Activated effector memory CD4-positive, alpha-beta T cell treated with Interleukin-2 at 50 U/mL for 16 hours (primary cell): ENCODE data around the gene PDZK1IP1.
A peak's percentile ranks its signal among the peaks of the same experiment; 100 is the strongest.
"Not testable (repeated sequence)": the region's sequence is repeated elsewhere in the genome, so short reads cannot be mapped to it uniquely, and the experiment has no call there.

Experiments used
- DNase-seq: peaks from one replicate; pipeline ENCODE4 v3.0.0-alpha.2; 2020

PDZK1IP1 gene

DNA sequence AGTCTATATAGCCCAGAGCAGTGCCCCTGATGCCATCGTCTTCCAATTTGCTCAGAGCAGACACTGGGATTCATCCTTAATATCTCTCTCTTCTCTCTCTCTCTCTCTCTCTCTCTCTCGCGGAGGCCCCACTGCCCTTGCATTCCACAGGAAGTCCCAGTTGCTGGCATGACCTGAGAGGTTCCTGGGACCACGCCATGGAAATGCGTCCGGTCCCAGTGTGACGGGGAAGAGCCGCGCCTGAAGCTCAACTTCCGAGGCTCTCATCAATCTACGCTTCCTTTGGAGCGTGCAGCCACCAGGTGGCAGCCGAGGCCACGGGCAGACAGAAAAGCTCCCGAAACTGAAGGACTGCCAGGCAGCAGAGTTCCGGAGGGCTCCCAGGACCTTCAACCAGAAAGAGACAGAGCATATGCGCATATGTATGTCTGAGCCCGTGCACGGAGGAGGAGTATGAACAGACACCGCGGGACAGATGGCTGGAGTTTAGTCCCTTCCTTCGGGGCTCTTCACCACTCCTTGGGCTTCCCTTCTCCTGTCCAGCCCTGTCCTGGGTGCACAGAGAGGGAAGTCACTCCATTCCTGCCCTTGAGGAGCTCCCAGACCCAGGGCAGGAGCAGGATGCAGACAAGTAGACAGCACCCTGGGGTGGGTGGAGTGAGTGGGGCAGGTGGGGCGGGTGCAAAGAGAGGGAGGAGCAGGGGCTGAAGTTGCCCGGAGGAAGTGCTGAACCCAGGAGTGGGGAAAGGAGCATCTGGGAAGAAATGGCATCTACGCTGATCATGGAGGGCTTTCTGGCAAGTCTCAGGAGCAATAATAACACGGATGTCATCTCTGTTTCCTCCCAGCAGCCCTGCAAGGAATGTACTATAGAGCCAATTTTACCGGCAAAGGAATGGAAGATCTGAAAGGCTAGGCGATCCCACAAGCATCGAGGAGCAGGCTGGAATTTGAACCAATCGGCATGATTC is 10.5 kb downstream of the PDZK1IP1 start:
- peak; percentile 53 for DNase-seq

DNA sequence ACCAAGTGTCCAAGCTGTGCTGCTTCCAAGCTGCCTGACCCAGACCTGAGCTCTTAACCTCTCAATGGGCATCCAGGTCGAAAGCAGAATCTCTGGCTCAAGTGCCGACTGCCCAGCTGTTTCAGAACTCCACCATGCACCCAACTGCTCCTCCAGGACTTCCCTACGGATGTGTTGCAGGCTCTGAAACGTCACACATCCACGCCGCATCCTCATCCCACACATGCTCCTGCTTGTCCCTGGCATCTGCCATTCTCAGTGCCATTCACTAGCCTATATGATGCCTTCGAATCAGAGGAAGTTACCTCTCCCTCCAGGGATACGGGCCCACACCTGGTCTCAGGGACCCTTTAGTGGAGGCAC is 11.2 kb downstream of the PDZK1IP1 start:
- no peak for DNase-seq

DNA sequence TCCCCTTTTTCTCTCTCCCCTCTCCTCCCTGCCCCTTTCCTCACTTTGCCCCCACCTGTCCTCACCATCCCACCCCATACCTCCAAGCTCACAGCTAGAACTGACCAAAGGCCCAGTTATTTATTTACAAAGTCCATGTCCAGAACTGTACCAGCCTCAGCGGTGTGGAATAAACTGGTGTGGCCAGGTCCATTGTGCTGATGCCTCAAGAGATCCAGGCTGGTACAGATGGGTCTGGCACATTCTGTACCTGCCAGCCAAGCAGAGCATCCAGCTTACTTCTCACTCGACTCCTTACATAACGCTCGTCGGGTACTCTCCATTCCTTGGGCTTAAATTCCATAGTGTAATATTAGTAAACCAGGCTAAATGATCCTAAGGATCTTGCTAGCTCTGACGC is 11.8 kb downstream of the PDZK1IP1 start:
- no peak for DNase-seq

- no peak for DNase-seq
Observed at GRCh38 chr1:47175227-47175934, 14.5 kb downstream of the PDZK1IP1 start.

DNA sequence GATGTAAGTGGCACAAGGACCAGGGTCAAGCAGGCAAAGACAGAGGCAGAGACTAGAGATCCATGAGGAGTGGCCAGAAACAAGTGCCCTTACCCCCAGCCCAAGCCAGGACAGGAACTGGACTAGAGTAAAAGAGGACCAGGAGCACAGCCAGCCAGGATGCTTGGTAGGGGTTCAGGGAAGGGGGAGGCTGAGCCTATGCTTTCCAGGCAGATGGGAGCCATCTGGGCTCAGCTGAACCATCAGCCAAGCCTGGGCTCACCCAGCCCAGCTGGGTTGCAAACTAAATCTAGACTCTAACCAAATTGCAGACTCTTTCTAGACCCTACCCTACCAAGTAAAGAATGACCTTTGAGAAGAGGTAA is 15.2 kb downstream of the PDZK1IP1 start:
- DNase-seq, result no peak

- DNase-seq, result no peak
Observed at GRCh38 chr1:47172782-47173181, 17.1 kb downstream of the PDZK1IP1 start.

- no peak for DNase-seq
Observed at GRCh38 chr1:47164552-47164951, 25.3 kb downstream of the PDZK1IP1 start.

DNA sequence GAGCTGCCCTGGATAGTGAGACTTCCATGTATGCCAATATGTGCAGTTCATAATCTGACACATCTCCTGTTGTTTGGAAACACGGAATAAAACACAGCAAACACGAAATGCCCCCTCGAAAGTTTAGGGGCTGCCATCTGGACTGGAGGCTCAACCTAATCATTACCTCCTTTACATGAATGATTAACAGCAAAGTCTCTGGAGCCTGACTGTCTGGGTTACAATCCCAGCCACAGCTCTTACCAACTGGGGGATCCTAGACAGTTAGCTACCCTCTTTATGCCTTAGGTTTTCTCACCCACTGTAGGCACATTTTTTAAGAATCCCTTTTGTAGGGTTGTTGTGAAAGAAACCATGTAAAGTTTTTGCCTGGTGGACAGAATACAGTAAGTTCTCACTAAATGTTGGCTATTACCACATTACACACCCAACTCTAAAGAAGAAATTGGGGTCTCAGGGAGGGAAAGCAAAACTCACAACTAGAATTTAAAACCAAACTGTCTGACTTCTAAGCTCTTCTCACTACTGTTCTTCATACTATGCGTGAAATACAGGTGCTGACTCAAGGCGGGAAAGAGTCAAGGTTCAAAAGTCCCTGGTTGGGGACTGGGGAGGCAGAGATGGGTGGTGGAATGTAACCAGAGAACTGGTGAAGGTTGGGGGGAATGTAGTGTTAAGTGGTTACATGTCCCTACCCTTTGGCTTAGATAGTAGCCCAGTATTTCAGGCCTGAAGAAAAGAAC is 28.4 kb downstream of the PDZK1IP1 start:
- no peak for DNase-seq

GRCh38 chr1:47160716-47161115 is 29.1 kb downstream of the PDZK1IP1 start:
- no peak for DNase-seq

DNA sequence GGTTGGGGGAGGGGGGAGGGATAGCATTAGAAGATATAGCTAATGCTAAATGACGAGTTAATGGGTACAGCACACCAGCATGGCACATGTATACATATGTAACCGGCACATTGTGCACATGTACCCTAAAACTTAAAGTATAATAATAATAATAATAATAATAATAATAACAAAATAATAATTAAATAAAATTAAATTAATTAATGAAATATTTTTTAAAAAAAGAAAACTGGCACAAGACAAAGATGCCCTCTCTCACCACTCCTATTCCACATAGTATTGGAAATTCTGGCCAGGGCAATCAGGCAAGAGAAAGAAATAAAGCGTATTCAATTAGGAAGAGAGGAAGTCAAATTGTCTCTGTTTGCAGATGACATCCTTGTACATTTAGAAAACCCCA is 31.9 kb downstream of the PDZK1IP1 start:
- DNase-seq, result not testable (repeated sequence)

DNA sequence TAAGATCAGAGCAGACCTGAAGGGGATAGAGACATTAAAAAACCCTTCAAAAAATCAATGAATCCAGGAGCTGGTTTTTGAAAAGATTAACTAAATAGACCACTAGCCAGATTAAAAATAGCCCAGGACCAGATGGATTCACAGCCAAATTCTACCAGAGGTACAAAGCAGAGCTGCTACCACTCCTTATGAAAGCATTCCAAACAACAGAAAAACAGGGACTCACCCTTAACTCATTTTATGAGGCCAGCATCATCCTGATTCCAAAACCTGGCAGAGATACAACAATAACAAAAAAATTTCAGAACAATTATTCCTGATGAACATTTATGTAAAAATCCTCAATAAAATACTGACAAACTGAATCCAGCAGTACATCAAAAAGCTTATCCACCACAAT is 33.4 kb downstream of the PDZK1IP1 start:
- DNase-seq, result not testable (repeated sequence)

DNA sequence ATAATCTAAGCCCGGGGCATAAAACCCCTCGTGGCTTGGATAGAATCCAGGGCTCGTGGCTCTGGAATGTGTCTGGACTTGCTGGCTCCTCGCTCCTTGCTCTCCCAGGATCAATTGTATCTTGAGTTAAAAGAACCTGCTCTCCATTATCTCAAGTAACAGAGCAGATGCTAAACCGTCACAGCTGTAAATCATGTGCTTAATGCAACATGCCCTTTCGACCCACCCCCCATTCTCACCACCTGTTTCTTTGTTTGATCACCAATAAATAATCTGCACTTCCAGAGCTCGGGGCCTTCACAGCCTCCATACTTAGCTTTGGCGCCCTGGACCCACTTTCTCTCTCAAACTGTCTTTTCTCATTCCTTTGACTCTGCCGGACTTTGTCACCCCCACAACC is 40.7 kb downstream of the PDZK1IP1 start:
- DNase-seq, result not testable (repeated sequence)

DNA sequence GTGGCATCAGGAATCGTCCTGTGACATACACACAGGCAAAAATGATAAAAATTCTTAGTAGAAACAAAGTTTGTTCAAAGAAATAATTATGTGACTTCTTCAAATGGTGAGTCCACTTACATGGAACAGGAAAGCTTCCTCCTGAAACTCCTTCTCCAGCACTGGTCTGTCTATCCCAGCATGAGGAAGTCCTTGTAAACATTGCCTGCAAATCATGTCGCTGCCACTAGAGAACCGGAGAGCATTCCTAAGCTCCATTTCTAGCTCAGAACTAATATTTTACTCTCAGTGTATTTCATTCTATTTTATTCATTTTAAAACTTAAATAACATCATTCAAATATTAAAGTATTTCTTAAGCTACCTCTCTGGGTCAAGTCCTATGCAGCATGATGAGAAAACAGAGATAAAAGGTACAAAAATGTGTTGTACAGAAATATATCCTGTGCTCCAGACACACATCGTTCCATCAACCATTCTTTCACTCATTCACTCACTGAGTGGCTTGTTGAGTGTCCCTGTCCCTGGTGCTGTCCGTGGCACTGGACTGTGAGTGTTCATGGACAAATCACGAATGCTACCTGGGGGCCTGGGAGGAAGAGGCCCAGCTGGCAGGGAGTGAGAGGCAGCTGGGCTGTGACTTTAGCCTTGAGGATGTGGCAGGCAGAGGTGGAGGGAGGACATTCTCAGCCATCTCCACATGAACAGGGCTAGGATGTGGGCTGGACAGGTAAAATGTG is 42.6 kb downstream of the PDZK1IP1 start:
- DNase-seq, result no peak

DNA sequence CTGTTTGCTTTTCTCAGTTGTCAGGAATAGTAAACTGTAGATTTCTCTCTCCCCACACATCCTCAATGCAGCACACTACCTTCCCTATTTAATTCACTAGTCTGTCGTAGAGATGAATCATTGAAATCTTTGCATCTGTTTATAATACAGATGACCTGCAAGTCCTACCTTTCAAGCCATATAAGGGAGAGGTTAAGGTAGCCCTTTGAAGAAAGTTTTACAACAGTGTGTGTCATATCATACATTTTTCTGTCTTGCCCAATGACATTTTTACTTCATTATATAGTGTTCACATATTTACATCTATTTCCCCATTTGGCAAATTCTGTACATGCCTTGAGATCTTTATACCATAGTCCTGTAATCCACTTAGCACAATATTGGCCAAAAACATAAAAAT is 43.3 kb downstream of the PDZK1IP1 start:
- DNase-seq, result not testable (repeated sequence)

- not testable (repeated sequence) for DNase-seq
Observed at GRCh38 chr1:47143654-47144053, 46.2 kb downstream of the PDZK1IP1 start.

GRCh38 chr1:47140358-47140757 is 49.5 kb downstream of the PDZK1IP1 start:
- not testable (repeated sequence) for DNase-seq

DNA sequence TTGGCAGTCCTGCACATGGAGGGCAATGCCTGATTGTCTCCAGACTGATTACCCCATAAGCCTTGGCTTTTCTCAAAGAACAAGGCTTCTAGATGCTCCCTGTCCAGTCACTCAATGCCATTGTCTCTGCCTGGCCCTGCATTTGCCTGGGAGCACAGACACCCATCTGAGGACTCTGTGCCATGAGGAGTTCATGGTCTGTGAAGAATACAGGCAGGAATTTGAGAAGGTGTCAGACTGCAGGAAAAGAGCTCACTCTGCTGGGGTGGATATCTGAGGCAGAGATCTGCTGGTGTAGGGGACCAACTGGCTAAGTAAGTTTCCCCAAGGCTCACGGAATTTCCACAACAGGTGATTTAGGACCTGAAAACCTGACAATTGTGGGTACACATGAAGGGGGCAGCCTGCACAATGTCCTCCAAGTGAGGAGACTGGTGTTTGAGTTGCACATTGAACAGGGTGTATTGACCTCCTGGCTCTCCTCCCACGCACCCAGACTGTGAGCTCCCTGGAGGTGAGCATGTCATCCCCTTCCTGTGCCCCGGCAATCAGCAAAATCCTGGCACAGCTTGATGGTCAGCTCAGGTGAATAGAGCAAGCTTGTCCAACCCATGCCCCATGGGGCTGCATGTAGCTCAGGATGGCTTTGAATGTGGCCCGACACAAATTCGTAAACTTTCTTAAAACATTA is 51.8 kb downstream of the PDZK1IP1 start:
- DNase-seq, result no peak

DNA sequence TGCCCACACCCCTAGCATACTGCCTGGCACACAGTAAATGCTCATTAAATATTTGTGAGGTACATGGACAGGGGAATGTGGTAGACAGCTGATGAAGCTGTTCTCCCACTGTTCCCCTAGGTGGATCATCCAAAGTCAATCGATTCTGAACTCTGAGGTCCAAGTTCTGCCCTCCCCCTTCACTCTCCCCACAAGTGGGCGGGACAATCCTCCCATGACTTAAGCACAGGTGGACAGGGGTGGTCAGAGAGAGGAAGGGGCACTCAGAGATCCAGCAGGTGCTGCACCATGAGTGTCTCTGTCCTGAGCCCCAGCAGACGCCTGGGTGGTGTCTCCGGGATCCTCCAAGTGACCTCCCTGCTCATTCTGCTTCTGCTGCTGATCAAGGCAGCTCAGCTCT is 52.6 kb downstream of the PDZK1IP1 start, which contains the start of gene CYP4A22:
TSS of gene CYP4A22 (plus strand) at position 244 of the 400 bp plus-strand sequence. CDS start at position 289, 45 bp downstream.
- no peak for DNase-seq
